ENCODE data around the gene C10orf90.

The C10orf90 gene, protein sequence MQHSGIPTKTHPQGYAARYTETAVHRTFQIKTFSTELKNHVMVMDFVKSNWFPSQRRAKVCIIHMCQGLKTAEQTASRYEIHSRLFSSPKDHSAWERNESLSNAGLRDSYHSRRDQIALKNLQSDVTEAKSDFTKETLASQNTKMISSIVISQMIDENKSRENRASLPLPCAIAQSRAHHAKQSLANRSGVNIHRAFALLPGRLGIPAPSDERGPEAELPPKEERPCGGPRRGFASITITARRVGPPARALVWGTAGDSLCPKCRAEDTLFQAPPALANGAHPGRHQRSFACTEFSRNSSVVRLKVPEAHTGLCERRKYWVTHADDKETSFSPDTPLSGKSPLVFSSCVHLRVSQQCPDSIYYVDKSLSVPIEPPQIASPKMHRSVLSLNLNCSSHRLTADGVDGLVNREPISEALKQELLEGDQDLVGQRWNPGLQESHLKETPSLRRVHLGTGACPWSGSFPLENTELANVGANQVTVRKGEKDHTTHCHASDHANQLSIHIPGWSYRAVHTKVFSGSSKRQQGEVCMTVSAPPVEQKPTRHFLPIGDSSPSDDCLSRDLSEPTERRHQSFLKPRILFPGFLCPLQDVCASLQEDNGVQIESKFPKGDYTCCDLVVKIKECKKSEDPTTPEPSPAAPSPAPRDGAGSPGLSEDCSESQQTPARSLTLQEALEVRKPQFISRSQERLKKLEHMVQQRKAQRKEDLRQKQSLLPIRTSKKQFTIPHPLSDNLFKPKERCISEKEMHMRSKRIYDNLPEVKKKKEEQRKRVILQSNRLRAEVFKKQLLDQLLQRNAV

DNA sequence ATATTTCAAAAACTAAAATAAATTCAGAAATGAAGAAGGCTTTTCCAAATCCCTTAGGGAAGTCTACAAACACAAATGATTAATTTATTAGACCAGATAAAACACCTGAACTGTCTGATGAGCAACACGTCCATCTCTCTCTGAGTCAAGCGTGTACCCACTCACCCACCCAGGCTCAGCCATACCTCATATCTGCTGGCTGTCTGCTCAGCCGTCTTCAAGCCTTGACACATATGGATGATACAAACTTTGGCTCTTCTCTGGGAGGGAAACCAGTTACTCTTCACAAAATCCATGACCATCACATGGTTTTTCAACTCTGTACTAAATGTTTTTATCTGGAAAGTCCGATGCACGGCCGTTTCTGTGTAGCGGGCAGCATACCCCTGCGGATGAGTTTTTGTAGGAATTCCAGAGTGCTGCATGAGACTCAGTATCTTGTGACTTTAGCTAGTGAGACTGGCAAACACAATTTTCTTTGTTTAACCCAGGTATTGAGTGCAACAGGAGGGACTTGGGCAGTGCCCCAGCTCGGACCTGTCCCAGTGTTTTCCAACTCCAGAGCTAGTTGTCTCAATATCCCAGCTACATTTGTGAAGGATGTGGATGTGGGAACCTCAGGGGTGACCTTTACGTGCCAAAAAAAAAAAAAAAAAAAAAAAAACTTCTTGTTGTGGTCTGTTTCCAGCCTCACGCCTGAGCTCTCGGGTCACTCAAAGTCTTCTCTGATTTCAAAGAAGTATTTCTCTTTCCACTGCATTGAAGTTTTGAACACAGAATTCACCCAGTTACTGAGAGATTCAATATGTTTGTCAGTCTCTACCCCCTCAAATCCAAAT is at the start of gene C10orf90:
Gene C10orf90, minus strand, starts transcription at position 638 of the 839 bp plus-strand sequence. Its CDS starts 213 bp downstream, at position 425.
- no peak for DNase-seq

DNA sequence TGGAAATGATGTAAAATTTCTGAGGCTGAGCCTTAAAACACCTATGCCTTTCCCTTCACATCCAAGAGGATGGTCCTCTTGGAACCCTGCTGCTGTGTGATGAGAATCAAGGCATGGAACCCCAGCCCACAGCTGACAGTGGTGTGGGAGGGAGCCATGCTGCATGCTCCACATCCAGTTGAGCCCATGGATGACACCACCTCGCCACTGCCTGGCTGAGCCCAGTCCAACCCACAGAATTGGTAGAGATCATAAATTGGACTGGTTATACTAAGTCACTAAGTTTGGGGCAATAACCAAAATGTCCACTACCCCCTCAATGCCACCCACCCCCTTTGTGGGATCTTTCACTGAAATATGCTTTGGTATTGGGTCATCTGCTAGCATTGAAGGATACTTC is 45.9 kb upstream of the C10orf90 start:
- DNase-seq: no peak

DNA sequence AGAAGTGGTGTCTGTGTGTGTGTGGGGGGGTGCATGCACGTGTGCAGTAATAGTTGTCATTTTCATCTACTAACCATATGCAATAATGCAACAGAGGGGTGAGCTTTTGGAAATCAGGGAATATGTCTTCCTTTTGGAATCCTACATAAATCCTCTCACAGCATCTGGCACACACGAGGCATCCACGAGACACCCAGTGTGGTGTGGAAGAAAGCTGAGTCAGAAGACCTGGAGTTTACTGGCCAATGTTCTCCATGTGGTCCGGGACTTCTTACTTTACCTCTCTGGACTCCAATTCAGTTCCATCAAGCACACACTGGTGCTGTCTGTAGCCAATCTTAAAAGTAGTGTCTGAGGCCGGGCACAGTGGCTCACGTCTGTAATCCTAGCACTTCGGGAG is 43.1 kb upstream of the C10orf90 start:
- DNase-seq: no peak

GRCh38 chr10:126712681-126713080 is 42.2 kb upstream of the C10orf90 start:
- no peak for DNase-seq

DNA sequence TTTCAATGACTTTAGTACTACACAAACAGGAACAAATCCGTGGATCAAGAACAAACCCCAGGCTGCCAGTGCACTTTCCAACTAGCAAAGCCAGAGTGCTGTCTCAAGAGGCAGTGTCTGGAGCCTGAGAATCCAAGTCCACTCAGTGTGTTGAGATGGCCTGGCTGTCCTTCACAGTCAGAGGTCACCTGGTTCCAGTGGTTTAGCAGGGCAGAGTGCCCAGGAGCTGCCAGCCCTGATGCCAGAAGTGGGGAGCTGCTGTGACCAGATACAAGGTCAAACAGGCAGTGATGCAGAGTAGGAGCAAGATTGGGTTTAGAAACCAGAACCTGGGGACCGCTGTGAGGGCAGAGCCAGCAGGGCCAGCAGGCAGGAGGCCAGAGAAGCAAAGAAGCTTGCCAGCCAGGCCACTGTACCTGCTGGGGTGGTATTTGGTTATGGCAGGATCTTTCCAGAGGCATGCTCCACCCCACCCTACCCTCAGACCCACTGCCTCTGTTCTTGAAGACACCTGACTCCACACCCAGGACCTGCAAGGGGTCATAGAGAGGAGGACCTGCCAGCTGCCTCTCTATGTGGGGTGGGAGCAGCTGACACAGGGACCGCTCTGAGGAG is 35.6 kb upstream of the C10orf90 start:
- no peak for DNase-seq

DNA sequence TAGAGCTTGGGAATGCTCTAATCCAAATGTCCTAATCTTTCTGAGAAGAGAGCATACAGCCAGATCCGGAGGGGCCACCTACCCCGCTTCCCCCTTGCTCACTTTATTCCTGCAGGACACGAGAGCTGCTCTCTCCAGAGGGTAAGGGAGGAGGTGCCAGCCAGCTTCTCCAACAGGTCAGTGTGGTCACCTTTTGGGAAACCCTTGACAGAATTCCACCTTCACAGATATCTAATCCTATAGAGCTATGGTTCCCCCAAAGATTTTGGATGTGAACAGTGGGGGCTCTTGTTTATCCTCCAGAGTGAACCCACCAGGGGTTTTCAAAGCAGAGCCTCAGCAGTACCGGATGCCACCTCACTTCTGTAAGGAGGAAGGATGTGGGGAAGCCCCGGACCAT is 34.6 kb upstream of the C10orf90 start:
- DNase-seq: no peak

GRCh38 chr10:126704649-126705048 is 34.2 kb upstream of the C10orf90 start:
- DNase-seq: no peak

- no peak for DNase-seq
These were observed 31.7 kb upstream of the C10orf90 start for GRCh38 chr10:126702181-126702580.

DNA sequence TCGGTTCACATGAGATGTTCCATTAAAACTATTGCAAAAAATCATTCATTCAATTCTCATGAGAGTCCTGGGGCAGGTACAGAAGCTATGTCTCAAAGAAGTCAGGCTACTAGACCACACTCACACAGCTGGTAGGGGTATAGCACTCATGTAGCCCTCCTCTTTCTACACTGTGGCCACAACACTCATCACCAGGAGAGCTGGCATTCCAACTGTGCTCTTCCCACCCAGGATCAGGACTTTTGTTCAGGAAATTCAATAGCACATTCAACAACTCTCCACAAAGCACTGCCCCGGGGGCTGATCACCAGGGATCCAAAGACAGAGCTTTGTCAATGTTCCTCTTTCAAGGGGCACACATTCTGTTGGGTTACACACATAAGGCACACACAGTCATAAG is 31.0 kb upstream of the C10orf90 start:
- no peak for DNase-seq

- DNase-seq: no peak
These were observed 26.2 kb upstream of the C10orf90 start for GRCh38 chr10:126696684-126697083.

- DNase-seq: no peak
These were observed 21.0 kb upstream of the C10orf90 start for GRCh38 chr10:126691456-126691855.

- DNase-seq: no peak
These were observed 20.0 kb upstream of the C10orf90 start for GRCh38 chr10:126690534-126690933.

- DNase-seq: no peak
These were observed 19.0 kb upstream of the C10orf90 start for GRCh38 chr10:126689461-126689994.

GRCh38 chr10:126687121-126687606 is 16.7 kb upstream of the C10orf90 start:
- no peak for DNase-seq

DNA sequence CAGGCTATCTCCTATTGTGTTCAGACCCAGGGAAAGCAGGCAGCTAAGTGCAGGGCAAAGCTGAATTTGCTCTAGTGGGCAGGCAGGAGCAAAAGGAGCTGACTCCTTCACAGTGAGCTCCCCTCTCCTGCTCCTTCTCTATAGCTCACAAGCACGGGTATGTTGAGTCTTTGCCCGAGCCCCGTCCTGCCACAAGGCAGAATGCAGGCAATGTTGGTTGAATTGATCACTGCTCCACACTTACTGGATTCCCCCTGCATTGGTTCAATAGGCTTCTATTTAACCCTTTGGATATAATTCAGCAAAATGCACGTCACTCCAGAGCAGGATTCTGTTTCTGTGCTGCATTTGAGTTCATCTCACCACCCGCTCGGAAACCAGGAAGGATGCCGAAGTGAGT is 16.2 kb upstream of the C10orf90 start:
- no peak for DNase-seq

- no peak for DNase-seq
These were observed 15.8 kb upstream of the C10orf90 start for GRCh38 chr10:126686268-126686667.

GRCh38 chr10:126685756-126686155 is 15.3 kb upstream of the C10orf90 start:
- no peak for DNase-seq

DNA sequence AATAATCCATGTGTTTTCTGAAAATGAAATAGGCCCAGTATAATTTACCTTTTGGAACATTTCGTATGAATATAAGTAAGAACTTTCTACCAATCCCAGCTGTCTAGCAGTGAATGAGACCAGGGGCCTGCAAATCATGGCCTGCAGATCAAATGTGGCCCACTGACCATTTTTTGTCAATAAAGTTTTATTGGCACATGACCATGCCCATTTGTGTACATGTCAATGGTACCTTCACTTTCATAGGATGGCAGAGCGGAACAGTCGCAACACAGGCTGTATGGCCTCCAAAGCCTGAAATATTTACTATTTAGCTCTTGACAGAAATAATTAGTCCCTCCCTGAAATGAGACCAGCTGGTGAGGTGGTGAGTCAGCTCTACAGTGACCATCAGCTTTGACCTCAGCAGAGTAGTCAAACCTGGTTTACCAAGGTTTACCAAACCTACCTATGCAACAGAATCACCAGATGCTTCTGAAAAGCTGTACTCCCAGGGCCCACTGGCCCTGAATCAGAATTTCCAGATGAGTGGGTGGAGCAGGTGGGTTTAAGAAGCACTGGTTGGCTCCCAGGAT is 13.8 kb upstream of the C10orf90 start:
- DNase-seq: no peak

GRCh38 chr10:126683466-126683865 is 13.0 kb upstream of the C10orf90 start:
- no peak for DNase-seq

DNA sequence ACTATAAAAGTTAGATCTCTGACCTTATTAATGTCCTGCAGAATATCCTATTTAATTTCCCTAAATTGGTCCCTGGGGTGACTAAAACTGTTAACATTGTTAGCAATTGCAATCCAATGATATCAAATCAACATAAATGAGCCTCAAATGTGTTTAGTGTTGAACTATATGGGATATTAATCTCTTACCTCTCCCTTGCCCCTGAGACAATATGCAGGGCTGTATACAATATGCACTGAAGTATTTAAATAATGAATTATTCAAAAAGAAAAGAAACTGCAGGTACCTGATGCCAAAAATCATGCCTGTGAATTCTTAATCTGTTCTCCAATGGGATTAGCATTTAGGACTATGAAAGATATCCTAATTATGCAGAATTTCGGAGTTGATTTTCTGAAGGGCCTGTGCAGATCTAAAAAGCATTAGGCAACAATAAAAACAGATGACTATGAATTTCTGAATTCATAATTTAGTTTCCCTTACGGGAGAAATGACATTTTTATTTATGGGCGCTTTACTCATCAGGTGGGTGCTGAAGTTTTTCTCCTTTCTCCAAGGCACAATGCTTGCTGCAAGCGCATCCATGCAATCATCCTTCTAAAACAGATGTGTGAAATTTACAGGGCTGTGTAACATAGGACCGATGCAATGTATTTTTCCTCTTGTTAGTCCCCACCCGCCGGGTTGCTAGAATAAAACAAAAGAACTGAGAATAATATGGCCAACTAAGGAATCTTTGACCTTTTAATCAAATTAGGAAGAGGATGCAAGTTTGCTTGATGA is 5.4 kb upstream of the C10orf90 start:
- no peak for DNase-seq

Data from RPMI8226 (cell line).